ENCODE data around the gene PYY. TPM values are rescaled to one million over a fixed set of nuclear protein-coding genes. Genes with fewer than 3 reads are reported as not detected.
"Not testable (repeated sequence)": the region's sequence is repeated elsewhere in the genome, so short reads cannot be mapped to it uniquely, and the experiment has no call there.

Gene PYY
- total RNA-seq (2012; rRNA removed) = under 0.01 TPM in 1 of 2 replicates, not detected in the other

DNA sequence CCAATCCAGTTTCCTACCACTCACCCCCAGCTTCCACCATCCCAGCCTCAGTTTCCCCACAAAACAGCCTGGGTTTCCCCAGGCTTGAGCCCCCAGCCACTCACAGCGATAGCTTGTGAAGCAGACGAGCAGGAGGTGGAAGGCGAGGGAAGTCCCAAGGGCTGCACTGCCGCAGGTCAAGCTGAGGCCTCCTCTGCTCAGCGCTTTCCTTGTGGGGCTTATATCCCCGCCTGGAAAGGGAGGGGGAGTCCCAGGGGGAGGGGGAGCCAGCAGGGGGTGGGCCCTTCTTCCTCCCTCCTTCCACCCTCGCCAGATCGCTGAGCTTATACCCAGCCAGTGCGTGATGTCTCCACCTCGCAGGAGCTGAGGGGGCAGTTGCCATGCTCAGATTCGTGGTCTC lies at the start of gene PYY:
Gene PYY, minus strand, starts transcription at position 195 of the 400 bp plus-strand sequence. CDS start 457 bp downstream, outside the sequence.
- peaks cover 4% of the 10 kb centered on the region for H3K9me3 ChIP-seq (replicated peaks; ENCODE audit: low read length)
- peaks cover 5% of the 10 kb centered on the region for H3K4me1 ChIP-seq (ENCODE audit: control insufficient read depth, insufficient read depth, low read length)
- H3K4me2 ChIP-seq (ENCODE audit: low read length) = peak within 1 kb of the TSS; percentile 41
- H3K9ac ChIP-seq (ENCODE audit: low read depth, low read length) = no peak within 1 kb of the TSS
- H3K27me3 ChIP-seq (ENCODE audit: control insufficient read depth, insufficient read depth, low read length) = peaks cover 68% of the 10 kb centered on the region
- H3K36me3 ChIP-seq (ENCODE audit: insufficient read depth, low read length) = no peaks in the 10 kb centered on the region
- peak within 1 kb of the TSS; percentile 13 for H3K4me3 ChIP-seq (ENCODE audit: low read length)

DNA sequence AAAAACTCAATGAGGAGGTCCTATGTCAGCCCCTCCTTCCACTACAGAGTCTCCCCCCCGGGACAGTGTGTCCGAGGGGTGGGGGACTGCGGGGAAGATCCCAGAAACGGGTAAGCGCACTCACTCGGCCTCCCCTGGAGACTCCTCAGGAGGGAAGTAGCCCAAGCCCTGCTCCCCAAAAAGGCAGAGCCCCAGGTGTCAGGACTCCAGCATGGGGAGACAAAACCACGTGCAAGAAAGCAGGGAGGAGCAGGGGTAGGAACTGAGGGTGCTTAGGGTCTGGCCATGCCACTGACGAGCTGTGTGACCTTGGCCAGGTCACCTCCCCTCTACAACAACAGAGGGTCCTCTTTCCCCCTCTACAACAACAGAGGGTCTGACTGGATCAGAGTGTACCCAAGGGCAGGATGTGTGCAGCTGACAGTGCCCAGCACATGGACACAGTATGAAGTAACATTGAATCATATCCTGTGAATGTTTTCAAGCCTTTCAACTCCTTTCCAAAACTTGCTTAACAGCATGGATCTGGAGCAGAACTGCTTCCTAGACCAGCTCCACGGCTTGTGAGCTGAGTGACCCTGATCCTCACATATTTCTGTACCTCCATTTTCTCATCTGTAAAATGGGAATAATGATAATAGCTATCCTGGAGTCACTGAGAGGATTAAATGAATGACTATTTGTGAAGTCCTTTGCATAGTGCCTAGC lies 48.6 kb upstream of the PYY start:
- H3K9me3 ChIP-seq (replicated peaks; ENCODE audit: low read length) = no peaks in the 10 kb centered on the region
- no peak overlapping the region for H3K4me3 ChIP-seq (ENCODE audit: low read length)
- peak overlapping the region; percentile 40 for H3K9ac ChIP-seq (ENCODE audit: low read depth, low read length)
- peaks cover 51% of the 10 kb centered on the region for H3K4me1 ChIP-seq (ENCODE audit: control insufficient read depth, insufficient read depth, low read length)
- no peaks in the 10 kb centered on the region for H3K27me3 ChIP-seq (ENCODE audit: control insufficient read depth, insufficient read depth, low read length)
- peaks cover 2% of the 10 kb centered on the region for H3K36me3 ChIP-seq (ENCODE audit: insufficient read depth, low read length)
- H3K4me2 ChIP-seq (ENCODE audit: low read length) = peak overlapping the region; percentile 46

DNA sequence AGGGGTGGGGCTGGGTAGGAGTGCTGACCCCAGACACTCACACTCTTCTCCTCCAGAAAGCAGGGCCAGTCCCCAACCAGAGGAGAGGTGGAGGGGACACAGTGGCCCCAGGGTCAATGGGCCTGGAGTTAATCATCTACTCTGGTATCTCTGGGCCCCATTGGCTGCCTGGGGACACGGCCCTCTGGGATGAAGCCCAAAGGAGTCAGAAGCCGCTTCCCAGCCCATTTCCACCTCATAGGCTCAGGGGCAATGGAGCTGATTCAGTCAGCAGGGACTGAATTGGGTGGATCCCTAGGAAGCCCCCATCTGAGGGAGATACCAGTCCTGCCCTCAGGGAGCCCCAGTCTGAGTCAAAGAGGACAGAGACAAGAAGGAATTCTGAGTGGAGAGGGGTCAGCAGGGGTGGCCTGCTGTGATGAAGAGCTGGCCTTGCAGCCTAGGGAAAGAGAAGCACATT lies 47.8 kb upstream of the PYY start:
- Histone ChIP-seq H3K9ac (ENCODE audit: low read depth, low read length) (peak overlapping the region; percentile 40), H3K27me3 (ENCODE audit: control insufficient read depth, insufficient read depth, low read length) (no peaks in the 10 kb centered on the region), H3K36me3 (ENCODE audit: insufficient read depth, low read length) (no peaks in the 10 kb centered on the region), H3K4me2 (ENCODE audit: low read length) (no peak overlapping the region), H3K4me1 (ENCODE audit: control insufficient read depth, insufficient read depth, low read length) (peaks cover 47% of the 10 kb centered on the region), H3K9me3 (replicated peaks; ENCODE audit: low read length) (no peaks in the 10 kb centered on the region), H3K4me3 (ENCODE audit: low read length) (no peak overlapping the region)

DNA sequence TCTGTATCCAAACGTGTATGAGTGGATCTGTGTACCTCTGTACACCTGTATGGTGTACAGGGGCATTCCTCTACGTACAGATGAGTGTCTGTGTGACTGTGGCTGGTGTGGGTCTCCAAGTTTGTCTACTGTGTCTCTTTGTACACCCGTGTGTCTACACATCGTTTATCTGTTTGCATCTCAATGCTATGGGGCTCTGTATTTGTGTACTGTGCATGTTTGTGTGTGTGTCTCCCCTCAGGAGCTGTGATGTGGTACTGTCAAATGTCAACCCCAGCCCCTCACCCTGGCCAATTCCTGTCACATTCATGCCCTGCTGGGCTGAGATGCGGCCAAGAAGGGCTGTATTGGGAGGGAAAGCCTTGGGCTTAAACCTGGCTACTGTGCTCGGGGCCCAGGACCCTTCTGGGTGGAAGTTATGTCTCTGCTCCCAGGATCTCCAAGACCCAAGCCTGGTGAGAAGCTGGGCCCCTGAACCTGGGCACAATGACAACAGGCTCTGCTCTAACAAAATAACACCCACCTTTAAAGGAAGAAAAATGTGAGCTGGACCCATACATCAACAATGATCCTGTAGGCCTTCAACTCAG lies 47.2 kb upstream of the PYY start:
- no peak overlapping the region for H3K4me3 ChIP-seq (ENCODE audit: low read length)
- peaks cover 42% of the 10 kb centered on the region for H3K4me1 ChIP-seq (ENCODE audit: control insufficient read depth, insufficient read depth, low read length)
- H3K36me3 ChIP-seq (ENCODE audit: insufficient read depth, low read length) = no peaks in the 10 kb centered on the region
- H3K27me3 ChIP-seq (ENCODE audit: control insufficient read depth, insufficient read depth, low read length) = no peaks in the 10 kb centered on the region
- no peak overlapping the region for H3K4me2 ChIP-seq (ENCODE audit: low read length)
- H3K9me3 ChIP-seq (replicated peaks; ENCODE audit: low read length) = no peaks in the 10 kb centered on the region
- H3K9ac ChIP-seq (ENCODE audit: low read depth, low read length) = no peak overlapping the region

DNA sequence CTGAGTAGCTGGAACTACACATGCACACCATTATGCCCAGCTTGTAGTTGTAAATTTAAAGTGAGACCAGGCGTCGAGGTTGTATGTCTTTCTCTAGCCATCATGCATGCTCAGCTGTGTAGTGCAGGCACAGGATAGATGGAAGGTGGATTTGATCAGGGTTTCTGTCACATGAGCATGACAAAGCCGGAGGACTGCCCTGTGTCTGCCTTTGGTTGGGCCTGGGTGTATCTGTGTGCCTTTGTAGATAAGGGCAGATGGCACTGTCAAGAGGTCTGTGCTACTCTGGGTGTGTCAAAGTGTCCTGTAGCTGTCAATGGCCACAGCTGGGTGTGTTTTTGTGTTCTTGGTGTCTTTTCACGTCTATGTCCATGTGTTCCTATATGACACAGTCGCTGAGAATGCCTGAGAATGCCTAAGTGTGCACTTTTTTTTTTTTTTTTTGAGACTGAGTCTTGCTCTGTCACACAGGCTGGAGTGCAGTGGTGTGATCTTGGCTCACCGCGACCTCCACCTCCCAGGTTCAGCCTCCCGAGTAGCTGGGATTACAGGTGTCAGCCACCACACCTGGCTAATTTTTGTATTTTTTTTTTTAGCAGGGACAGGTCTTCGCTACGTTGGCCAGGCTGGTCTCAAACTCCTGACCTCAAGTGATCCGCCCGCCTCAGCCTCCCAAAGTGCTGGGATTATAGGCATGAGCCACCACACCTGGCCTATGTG lies 46.6 kb upstream of the PYY start:
- no peak overlapping the region for H3K4me2 ChIP-seq (ENCODE audit: low read length)
- no peak overlapping the region for H3K9ac ChIP-seq (ENCODE audit: low read depth, low read length)
- H3K4me1 ChIP-seq (ENCODE audit: control insufficient read depth, insufficient read depth, low read length) = peaks cover 35% of the 10 kb centered on the region
- H3K4me3 ChIP-seq (ENCODE audit: low read length) = no peak overlapping the region
- H3K36me3 ChIP-seq (ENCODE audit: insufficient read depth, low read length) = no peaks in the 10 kb centered on the region
- H3K27me3 ChIP-seq (ENCODE audit: control insufficient read depth, insufficient read depth, low read length) = no peaks in the 10 kb centered on the region
- no peaks in the 10 kb centered on the region for H3K9me3 ChIP-seq (replicated peaks; ENCODE audit: low read length)

DNA sequence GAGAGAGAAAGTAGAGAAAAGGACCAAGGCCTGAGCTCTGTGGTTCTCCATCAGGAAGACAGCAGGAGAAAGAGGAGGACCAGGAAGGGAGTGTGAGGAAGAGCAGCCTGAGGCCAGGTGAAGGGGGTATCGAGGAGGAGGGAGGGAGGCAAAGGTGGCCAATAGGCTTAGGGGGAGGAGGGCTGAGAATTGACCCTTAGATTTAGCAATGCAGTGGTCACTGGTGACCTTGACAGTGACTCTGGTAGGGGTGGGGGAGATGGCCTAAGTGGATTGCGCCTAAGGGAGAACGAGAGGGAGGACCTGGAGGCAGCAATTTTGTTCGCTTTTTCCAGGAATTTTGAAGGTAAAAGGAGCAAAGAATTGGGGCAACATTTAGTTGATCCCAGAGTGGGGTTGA lies 45.3 kb upstream of the PYY start:
- Histone ChIP-seq H3K9ac (ENCODE audit: low read depth, low read length) (no peak overlapping the region), H3K9me3 (replicated peaks; ENCODE audit: low read length) (no peaks in the 10 kb centered on the region), H3K36me3 (ENCODE audit: insufficient read depth, low read length) (no peaks in the 10 kb centered on the region), H3K4me3 (ENCODE audit: low read length) (no peak overlapping the region), H3K27me3 (ENCODE audit: control insufficient read depth, insufficient read depth, low read length) (peaks cover 5% of the 10 kb centered on the region), H3K4me1 (ENCODE audit: control insufficient read depth, insufficient read depth, low read length) (peaks cover 34% of the 10 kb centered on the region), H3K4me2 (ENCODE audit: low read length) (no peak overlapping the region)

DNA sequence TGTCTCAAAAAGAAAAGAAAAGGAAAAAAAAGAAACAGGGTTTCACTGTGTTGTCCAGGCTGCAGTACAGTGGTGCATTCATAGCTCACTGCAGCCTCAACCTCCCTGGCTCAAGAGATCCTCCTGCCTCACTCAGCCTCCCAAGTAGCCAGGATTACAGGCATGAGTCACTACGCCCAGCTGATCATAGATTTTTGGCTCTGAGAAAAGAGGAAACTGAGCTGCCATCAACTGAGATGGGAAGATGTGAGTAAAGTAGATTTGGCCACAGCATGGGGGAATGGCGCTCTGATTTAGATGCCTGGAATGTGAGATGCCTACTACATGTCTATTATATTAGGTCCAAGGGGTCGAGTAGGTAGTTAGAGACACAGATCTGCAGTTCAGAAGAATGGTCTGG lies 44.8 kb upstream of the PYY start:
- peaks cover 34% of the 10 kb centered on the region for H3K4me1 ChIP-seq (ENCODE audit: control insufficient read depth, insufficient read depth, low read length)
- H3K36me3 ChIP-seq (ENCODE audit: insufficient read depth, low read length) = no peaks in the 10 kb centered on the region
- H3K27me3 ChIP-seq (ENCODE audit: control insufficient read depth, insufficient read depth, low read length) = peaks cover 5% of the 10 kb centered on the region
- no peak overlapping the region for H3K4me2 ChIP-seq (ENCODE audit: low read length)
- H3K9ac ChIP-seq (ENCODE audit: low read depth, low read length) = no peak overlapping the region
- H3K9me3 ChIP-seq (replicated peaks; ENCODE audit: low read length) = no peaks in the 10 kb centered on the region
- no peak overlapping the region for H3K4me3 ChIP-seq (ENCODE audit: low read length)

DNA sequence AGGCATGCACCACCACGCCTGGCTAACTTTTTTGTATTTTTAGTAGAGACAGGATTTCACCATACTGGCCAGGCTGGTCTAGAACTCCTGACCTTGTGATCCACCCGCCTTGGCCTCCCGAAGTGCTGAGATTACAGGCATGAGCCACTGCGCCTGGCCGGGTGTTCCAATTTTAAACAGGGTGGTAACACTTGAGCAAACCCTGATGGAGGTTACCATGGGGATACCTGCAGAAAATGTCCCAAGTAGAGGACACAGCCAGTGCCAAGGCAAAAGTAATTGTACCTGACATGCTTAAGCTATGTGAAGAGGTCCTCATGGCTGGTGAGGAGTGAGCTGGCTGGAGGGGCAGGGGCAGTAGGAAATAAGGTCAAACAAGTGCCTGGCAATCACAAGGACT lies 43.4 kb upstream of the PYY start:
- not testable (repeated sequence) for H3K27me3 ChIP-seq (ENCODE audit: control insufficient read depth, insufficient read depth, low read length); H3K4me3 ChIP-seq (ENCODE audit: low read length); H3K36me3 ChIP-seq (ENCODE audit: insufficient read depth, low read length); H3K4me2 ChIP-seq (ENCODE audit: low read length); H3K9me3 ChIP-seq (replicated peaks; ENCODE audit: low read length); H3K9ac ChIP-seq (ENCODE audit: low read depth, low read length)
- H3K4me1 ChIP-seq (ENCODE audit: control insufficient read depth, insufficient read depth, low read length) = peaks cover 25% of the 10 kb centered on the region

DNA sequence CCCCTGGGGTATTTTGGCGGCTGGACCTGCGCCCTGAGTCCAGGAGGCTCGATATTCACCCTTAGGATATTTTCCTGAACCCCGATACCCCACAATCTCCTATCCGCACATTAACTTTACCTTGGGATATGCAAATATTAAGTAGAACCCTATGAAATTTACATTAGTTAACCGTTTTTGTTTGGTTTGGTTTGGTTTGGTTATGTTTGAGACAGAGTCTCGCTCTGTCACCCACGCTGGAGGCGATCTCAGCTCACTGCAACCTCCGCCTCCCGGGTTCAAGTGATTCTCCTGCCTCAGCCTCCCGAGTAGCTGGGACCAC lies 41.4 kb upstream of the PYY start:
- no peaks in the 10 kb centered on the region for H3K36me3 ChIP-seq (ENCODE audit: insufficient read depth, low read length)
- peaks cover 5% of the 10 kb centered on the region for H3K27me3 ChIP-seq (ENCODE audit: control insufficient read depth, insufficient read depth, low read length)
- no peaks in the 10 kb centered on the region for H3K9me3 ChIP-seq (replicated peaks; ENCODE audit: low read length)
- H3K9ac ChIP-seq (ENCODE audit: low read depth, low read length) = no peak overlapping the region
- H3K4me1 ChIP-seq (ENCODE audit: control insufficient read depth, insufficient read depth, low read length) = peaks cover 12% of the 10 kb centered on the region
- no peak overlapping the region for H3K4me3 ChIP-seq (ENCODE audit: low read length)
- H3K4me2 ChIP-seq (ENCODE audit: low read length) = peak overlapping the region; percentile 86

DNA sequence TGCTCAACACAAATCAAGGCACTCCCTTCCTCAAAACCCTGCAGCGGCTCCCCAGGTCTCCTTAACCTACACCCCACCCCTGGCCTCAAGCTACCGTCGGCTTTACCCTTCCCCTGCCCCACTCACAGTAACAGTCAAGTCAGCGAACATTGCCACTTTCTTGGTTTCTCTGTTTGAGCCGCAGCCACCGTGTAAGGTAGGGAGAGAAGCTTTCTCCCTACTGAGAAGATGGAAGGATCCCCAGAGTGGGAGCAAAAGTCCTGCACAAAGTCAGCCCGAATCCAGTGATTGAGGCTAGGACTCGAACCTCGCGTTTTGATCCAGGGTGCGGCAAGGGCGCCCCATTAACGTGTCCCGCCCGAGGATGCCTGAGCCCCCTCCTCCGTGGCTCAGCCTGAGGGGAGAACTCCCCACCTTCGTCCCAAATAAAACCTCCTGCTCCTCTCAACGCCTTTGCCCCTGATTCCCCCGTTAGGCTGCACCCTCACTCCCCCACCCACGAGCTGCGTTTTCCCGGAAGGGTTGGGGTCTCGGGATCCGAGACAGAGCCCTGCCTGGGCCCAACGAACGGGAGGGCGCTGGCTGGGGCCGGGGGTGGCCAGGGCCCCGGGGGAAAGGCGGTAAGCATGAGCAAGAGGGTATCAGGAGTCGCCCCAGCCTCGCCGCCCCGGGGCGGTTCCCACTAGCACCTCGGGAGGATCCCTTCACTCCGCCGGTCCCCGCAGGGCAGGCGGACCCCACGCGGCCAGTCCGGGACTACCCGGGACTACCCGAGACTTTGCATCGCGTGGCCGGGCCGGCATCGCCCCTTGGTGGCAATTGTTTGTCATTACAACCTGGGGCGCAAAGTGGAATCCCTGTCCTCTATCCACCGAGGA lies 40.8 kb upstream of the PYY start:
- H3K9ac ChIP-seq (ENCODE audit: low read depth, low read length) = peak overlapping the region; percentile 63
- peak overlapping the region; percentile 59 for H3K4me3 ChIP-seq (ENCODE audit: low read length)
- H3K36me3 ChIP-seq (ENCODE audit: insufficient read depth, low read length) = no peaks in the 10 kb centered on the region
- peaks cover 12% of the 10 kb centered on the region for H3K4me1 ChIP-seq (ENCODE audit: control insufficient read depth, insufficient read depth, low read length)
- peak overlapping the region; percentile 86 for H3K4me2 ChIP-seq (ENCODE audit: low read length)
- H3K27me3 ChIP-seq (ENCODE audit: control insufficient read depth, insufficient read depth, low read length) = peaks cover 5% of the 10 kb centered on the region
- no peaks in the 10 kb centered on the region for H3K9me3 ChIP-seq (replicated peaks; ENCODE audit: low read length)

DNA sequence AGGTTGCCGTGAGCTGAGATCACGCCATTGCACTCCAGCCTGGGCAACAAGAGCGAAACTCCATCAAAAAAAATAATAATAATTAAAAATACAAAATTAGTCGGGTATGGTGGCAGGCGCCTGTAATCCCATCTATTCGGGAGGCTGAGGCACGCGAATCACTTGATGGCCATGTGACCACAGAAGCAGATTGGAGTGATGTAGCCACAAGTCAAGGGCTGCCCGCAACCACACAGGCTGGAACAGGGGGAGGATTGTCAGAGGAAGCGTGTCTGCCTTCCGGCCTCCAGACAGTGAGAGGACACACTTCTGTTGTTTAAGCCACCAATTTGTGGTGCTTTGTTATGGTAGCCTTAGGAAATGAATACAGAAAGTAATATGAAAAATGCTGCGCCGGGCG lies 38.9 kb upstream of the PYY start:
- H3K4me3 ChIP-seq (ENCODE audit: low read length) = no peak overlapping the region
- no peaks in the 10 kb centered on the region for H3K36me3 ChIP-seq (ENCODE audit: insufficient read depth, low read length)
- H3K4me2 ChIP-seq (ENCODE audit: low read length) = no peak overlapping the region
- no peaks in the 10 kb centered on the region for H3K9me3 ChIP-seq (replicated peaks; ENCODE audit: low read length)
- peaks cover 7% of the 10 kb centered on the region for H3K4me1 ChIP-seq (ENCODE audit: control insufficient read depth, insufficient read depth, low read length)
- H3K9ac ChIP-seq (ENCODE audit: low read depth, low read length) = no peak overlapping the region
- peaks cover 5% of the 10 kb centered on the region for H3K27me3 ChIP-seq (ENCODE audit: control insufficient read depth, insufficient read depth, low read length)
